Upper lobe of left lung (tissue), 4 donors: ENCODE results near the gene MRO.

ENCODE experiments used
- CTCF ChIP-seq, 6 experiments: fragments of 450-650 bp in 4 of 6; fragments of 200-600 bp in 2 of 6; sonication (generic) in 2 of 6; IDR thresholded peaks; one replicate each; pipeline ENCODE4 v1.5.1; 2016 to 2019; ENCODE audit warnings: antibody characterized with exemption in 6 of 6
- EP300 ChIP-seq, 4 donors: sonication (generic); formaldehyde crosslinking; IDR thresholded peaks; one replicate each; pipeline ENCODE4 v1.5.1; 2017; ENCODE audit warnings: antibody characterized with exemption in 4 of 4, control low read depth in 2 of 4
- POLR2A ChIP-seq, 4 donors: fragments of 450-650 bp; IDR thresholded peaks; one replicate each; pipeline ENCODE4 v1.5.1; 2016 to 2017; ENCODE audit warnings: antibody characterized with exemption in 4 of 4, mild to moderate bottlenecking in 2 of 4
- POLR2AphosphoS5 ChIP-seq, 2 donors: sonication (generic); formaldehyde crosslinking; IDR thresholded peaks; one replicate each; pipeline ENCODE4 v1.5.1; 2017; ENCODE audit warnings: antibody characterized with exemption in 2 of 2

- TF ChIP-seq POLR2AphosphoS5 (IDR thresholded peaks at IDR 0.05) (no peak), CTCF (IDR thresholded peaks at IDR 0.05) (no peak), POLR2A (IDR thresholded peaks at IDR 0.05) (no peak), EP300 (IDR thresholded peaks at IDR 0.05) (no peak)
Observed at GRCh38 chr18:50844960-50845359, 25.1 kb upstream of the MRO start.
